Measurements from ENCODE around the gene EMSY.

Gene EMSY

GRCh38 chr11:76466666-76467065, 21.8 kb downstream of the EMSY start:
- Histone ChIP-seq H3K36me3 (ENCODE audit: insufficient read depth, low read length) (peaks cover 60% of the 10 kb centered on the region), H3K4me1 (ENCODE audit: insufficient read depth, low read length) (no peaks in the 10 kb centered on the region), H3K4me3 (ENCODE audit: low read length) (no peak overlapping the region), H2AFZ (ENCODE audit: low read depth, low read length) (no peak overlapping the region), H3K27me3 (ENCODE audit: insufficient read depth, low read length) (no peaks in the 10 kb centered on the region), H3K9me3 (ENCODE audit: low read length) (no peaks in the 10 kb centered on the region)

- Histone ChIP-seq H2AFZ (ENCODE audit: low read depth, low read length) (no peak overlapping the region), H3K36me3 (ENCODE audit: insufficient read depth, low read length) (peaks cover 65% of the 10 kb centered on the region), H3K27me3 (ENCODE audit: insufficient read depth, low read length) (no peaks in the 10 kb centered on the region), H3K4me3 (ENCODE audit: low read length) (no peak overlapping the region), H3K9me3 (ENCODE audit: low read length) (peaks cover 3% of the 10 kb centered on the region), H3K4me1 (ENCODE audit: insufficient read depth, low read length) (no peaks in the 10 kb centered on the region)
Measured at GRCh38 chr11:76469141-76469540, 24.3 kb downstream of the EMSY start.

DNA sequence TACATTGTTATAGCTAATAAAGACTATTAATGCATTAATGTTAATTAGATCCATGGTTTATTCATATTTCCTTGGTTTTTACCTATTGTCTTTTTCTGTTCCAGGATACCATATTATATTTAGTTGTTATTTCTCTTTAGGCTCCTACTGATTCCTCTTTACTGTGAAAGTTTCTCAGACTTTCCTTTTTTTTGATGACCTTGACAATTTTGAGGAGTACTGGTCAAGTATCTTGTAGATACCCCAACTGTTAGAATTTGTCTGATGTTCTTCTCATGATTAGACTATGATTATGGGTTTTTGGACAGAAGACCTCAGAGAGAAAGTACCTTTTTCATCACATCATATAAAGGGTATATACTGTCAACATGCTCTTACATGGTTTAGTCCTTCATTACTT, 26.6 kb downstream of the EMSY start:
- H3K4me3 ChIP-seq (ENCODE audit: low read length) = no peak overlapping the region
- no peaks in the 10 kb centered on the region for H3K27me3 ChIP-seq (ENCODE audit: insufficient read depth, low read length)
- H3K36me3 ChIP-seq (ENCODE audit: insufficient read depth, low read length) = peaks cover 70% of the 10 kb centered on the region
- H3K9me3 ChIP-seq (ENCODE audit: low read length) = peaks cover 5% of the 10 kb centered on the region
- H3K4me1 ChIP-seq (ENCODE audit: insufficient read depth, low read length) = no peaks in the 10 kb centered on the region
- no peak overlapping the region for H2AFZ ChIP-seq (ENCODE audit: low read depth, low read length)

GRCh38 chr11:76480241-76480640, 35.4 kb downstream of the EMSY start:
- H3K4me3 ChIP-seq (ENCODE audit: low read length) = no peak overlapping the region
- H2AFZ ChIP-seq (ENCODE audit: low read depth, low read length) = no peak overlapping the region
- H3K27me3 ChIP-seq (ENCODE audit: insufficient read depth, low read length) = no peaks in the 10 kb centered on the region
- H3K4me1 ChIP-seq (ENCODE audit: insufficient read depth, low read length) = no peaks in the 10 kb centered on the region
- peaks cover 31% of the 10 kb centered on the region for H3K36me3 ChIP-seq (ENCODE audit: insufficient read depth, low read length)
- peaks cover 21% of the 10 kb centered on the region for H3K9me3 ChIP-seq (ENCODE audit: low read length)

- Histone ChIP-seq H3K4me3 (ENCODE audit: low read length) (no peak overlapping the region), H3K9me3 (ENCODE audit: low read length) (peaks cover 21% of the 10 kb centered on the region), H3K4me1 (ENCODE audit: insufficient read depth, low read length) (no peaks in the 10 kb centered on the region), H2AFZ (ENCODE audit: low read depth, low read length) (no peak overlapping the region), H3K36me3 (ENCODE audit: insufficient read depth, low read length) (peaks cover 56% of the 10 kb centered on the region), H3K27me3 (ENCODE audit: insufficient read depth, low read length) (no peaks in the 10 kb centered on the region)
Measured at GRCh38 chr11:76491644-76492043, 46.8 kb downstream of the EMSY start.

GRCh38 chr11:76493040-76493439, 48.2 kb downstream of the EMSY start:
- Histone ChIP-seq H3K36me3 (ENCODE audit: insufficient read depth, low read length) (peaks cover 54% of the 10 kb centered on the region), H2AFZ (ENCODE audit: low read depth, low read length) (no peak overlapping the region), H3K4me3 (ENCODE audit: low read length) (no peak overlapping the region), H3K9me3 (ENCODE audit: low read length) (peaks cover 21% of the 10 kb centered on the region), H3K4me1 (ENCODE audit: insufficient read depth, low read length) (no peaks in the 10 kb centered on the region), H3K27me3 (ENCODE audit: insufficient read depth, low read length) (no peaks in the 10 kb centered on the region)

DNA sequence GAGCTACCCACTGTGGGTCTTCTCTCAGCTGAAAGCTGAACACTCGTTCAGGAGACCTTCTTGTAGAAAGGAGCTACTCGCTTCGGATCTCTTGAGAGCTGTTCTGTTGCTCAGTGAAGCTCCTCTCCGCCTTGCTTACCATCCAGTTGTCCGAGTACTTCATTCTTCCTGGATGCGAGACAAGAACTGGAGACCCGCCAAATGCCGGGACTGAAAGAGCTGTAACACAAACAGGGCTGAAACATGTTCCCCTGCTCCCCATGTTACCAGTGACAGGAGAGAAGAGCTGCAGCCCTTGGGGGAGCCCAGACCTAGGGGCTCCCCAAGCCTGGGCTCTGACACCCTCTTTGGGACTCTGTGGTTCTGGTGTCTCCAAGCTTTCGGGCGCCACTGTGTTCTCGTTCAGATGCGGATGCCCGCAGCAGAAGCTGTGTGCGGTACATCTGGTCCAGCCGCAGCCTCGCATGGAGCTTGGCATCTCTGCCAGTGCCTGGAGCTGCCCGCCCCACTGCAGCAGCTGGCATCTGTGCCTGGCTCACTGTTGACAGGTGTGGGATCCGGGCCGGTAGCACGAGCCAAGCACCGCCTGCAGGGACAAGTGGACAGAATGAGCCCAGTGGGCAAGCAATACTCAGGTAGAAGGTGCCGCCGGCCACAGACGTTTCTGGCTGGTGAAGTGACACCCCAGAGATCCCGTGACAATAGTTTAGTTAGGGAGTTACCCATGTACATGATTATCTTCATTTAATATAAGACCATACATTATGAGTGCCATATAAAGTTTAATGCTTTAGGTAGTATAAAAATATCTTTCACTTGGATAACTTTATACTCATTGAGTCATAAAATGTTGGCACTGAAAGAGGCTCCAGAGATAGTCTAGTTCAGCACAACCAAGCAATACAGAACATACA, 49.1 kb downstream of the EMSY start:
- Histone ChIP-seq H3K4me1 (ENCODE audit: insufficient read depth, low read length) (no peaks in the 10 kb centered on the region), H3K36me3 (ENCODE audit: insufficient read depth, low read length) (peaks cover 51% of the 10 kb centered on the region), H3K9me3 (ENCODE audit: low read length) (peaks cover 21% of the 10 kb centered on the region), H3K4me3 (ENCODE audit: low read length) (no peak overlapping the region), H3K27me3 (ENCODE audit: insufficient read depth, low read length) (no peaks in the 10 kb centered on the region), H2AFZ (ENCODE audit: low read depth, low read length) (no peak overlapping the region)

GRCh38 chr11:76495019-76495418, 50.2 kb downstream of the EMSY start:
- no peaks in the 10 kb centered on the region for H3K27me3 ChIP-seq (ENCODE audit: insufficient read depth, low read length)
- no peaks in the 10 kb centered on the region for H3K4me1 ChIP-seq (ENCODE audit: insufficient read depth, low read length)
- H2AFZ ChIP-seq (ENCODE audit: low read depth, low read length) = no peak overlapping the region
- H3K36me3 ChIP-seq (ENCODE audit: insufficient read depth, low read length) = peaks cover 43% of the 10 kb centered on the region
- no peak overlapping the region for H3K4me3 ChIP-seq (ENCODE audit: low read length)
- peaks cover 21% of the 10 kb centered on the region for H3K9me3 ChIP-seq (ENCODE audit: low read length)

DNA sequence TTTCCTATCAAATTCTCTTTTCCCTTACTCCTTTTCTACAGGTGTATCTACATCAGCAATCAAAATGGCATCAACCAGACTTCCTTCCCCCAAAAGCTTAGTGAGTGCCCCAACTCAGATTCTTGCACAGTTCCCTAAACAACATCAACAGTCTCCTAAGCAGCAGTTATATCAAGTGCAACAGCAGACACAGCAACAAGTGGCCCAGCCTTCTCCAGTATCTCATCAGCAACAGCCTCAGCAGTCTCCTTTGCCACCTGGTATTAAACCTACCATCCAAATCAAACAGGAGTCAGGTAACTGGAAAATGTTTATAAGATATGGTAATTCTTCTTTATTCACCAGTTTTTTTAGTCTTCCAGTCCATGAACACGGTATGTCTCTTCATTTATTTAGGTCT, 51.4 kb downstream of the EMSY start:
- H3K4me1 ChIP-seq (ENCODE audit: insufficient read depth, low read length) = no peaks in the 10 kb centered on the region

GRCh38 chr11:76501526-76502202, 56.8 kb downstream of the EMSY start:
- no peaks in the 10 kb centered on the region for H3K4me1 ChIP-seq (ENCODE audit: insufficient read depth, low read length)
- H3K36me3 ChIP-seq (ENCODE audit: insufficient read depth, low read length) = peaks cover 24% of the 10 kb centered on the region
- no peak overlapping the region for H3K4me3 ChIP-seq (ENCODE audit: low read length)
- H3K9me3 ChIP-seq (ENCODE audit: low read length) = peaks cover 14% of the 10 kb centered on the region
- H3K27me3 ChIP-seq (ENCODE audit: insufficient read depth, low read length) = no peaks in the 10 kb centered on the region
- no peak overlapping the region for H2AFZ ChIP-seq (ENCODE audit: low read depth, low read length)

More for the DNA sequence above, 51.4 kb downstream of the EMSY start:
- H2AFZ ChIP-seq (ENCODE audit: low read depth, low read length) = no peak overlapping the region
- H3K36me3 ChIP-seq (ENCODE audit: insufficient read depth, low read length) = peaks cover 48% of the 10 kb centered on the region
- H3K4me3 ChIP-seq (ENCODE audit: low read length) = no peak overlapping the region
- H3K9me3 ChIP-seq (ENCODE audit: low read length) = peaks cover 29% of the 10 kb centered on the region
- H3K27me3 ChIP-seq (ENCODE audit: insufficient read depth, low read length) = no peaks in the 10 kb centered on the region

DNA sequence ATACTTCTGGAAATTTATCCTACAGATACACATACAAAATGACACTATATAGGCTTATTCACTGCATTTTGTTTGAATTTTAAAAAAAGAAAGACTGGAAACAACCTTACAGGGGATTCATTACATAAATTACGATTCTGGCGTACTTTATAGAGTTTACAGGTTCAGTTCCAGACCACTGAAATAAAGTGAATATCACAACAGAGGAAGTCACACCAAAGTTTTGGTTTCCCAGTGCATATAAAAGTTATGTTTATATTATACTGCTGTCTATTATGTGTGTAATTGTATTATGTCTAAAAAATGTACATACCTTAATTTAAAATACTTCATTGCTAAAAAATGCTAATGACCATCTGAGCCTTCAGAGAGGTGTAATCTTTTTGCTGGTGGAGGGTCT, 62.0 kb downstream of the EMSY start:
- Histone ChIP-seq H3K4me3 (ENCODE audit: low read length) (no peak overlapping the region), H3K4me1 (ENCODE audit: insufficient read depth, low read length) (no peaks in the 10 kb centered on the region), H3K27me3 (ENCODE audit: insufficient read depth, low read length) (no peaks in the 10 kb centered on the region), H3K9me3 (ENCODE audit: low read length) (peaks cover 8% of the 10 kb centered on the region), H2AFZ (ENCODE audit: low read depth, low read length) (no peak overlapping the region), H3K36me3 (ENCODE audit: insufficient read depth, low read length) (peaks cover 11% of the 10 kb centered on the region)

DNA sequence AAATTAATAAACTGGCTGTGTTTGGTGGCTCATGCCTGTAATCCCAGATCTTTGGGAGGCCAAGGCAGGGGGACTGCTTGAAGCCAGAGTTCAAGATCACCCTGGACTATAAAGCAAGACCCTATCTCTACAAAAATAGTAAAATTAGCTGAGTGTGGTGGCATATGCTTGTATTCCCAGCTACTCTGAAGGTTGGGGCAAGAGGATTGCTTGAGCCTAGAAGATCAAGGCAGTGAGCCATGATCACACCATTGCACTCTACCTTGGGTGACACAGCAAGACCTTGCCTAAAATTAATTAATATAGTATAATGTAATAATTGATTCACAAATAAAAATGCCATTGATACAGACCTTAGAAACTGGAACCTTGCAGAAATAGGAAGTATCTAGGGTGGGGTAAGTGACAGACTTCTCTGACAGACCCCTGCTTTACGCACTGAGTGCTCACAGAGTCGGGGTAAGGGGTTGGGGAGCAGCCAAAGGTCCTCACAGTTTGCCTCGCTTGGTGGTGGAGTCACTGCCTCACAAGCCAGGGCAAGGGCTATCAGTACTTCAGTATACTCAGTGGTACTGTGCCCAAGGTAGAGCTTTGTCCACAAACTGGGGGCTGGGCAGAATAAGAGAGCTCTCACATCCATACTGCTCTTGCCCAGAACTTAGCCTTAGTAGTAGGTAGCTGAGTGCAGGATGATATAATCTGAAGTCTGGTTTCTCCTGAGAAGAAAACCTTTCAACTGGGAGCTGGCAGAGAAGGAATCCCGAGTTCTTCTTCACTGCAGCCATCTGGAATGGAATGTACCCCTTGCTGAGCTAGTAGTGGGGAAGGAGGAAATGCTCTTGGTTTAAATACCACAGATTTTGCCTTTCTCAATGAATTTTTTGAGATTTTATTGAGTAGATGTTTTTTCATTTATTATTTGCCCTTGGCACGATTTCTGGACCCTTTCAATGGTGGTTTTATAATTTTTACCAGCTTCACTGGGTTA, 65.5 kb downstream of the EMSY start:
- Histone ChIP-seq H3K9me3 (ENCODE audit: low read length) (peaks cover 7% of the 10 kb centered on the region), H2AFZ (ENCODE audit: low read depth, low read length) (no peak overlapping the region), H3K27me3 (ENCODE audit: insufficient read depth, low read length) (no peaks in the 10 kb centered on the region), H3K4me3 (ENCODE audit: low read length) (no peak overlapping the region), H3K36me3 (ENCODE audit: insufficient read depth, low read length) (peaks cover 11% of the 10 kb centered on the region), H3K4me1 (ENCODE audit: insufficient read depth, low read length) (no peaks in the 10 kb centered on the region)
